Hepatic stellate cell (primary cell): ENCODE data around the gene GSE1.

Experiments used
- DNase-seq: peaks from one replicate; pipeline ENCODE4 v3.0.0; 2011; ENCODE audit warnings: low spot score

The GSE1 gene

GRCh38 chr16:85661740-85662481 is 48.8 kb downstream of the GSE1 start:
- no peak for DNase-seq

- no peak for DNase-seq
Observed at GRCh38 chr16:85662482-85662812, 49.3 kb downstream of the GSE1 start.

- DNase-seq = no peak
Observed at GRCh38 chr16:85662976-85663830, 50.1 kb downstream of the GSE1 start.

GRCh38 chr16:85663891-85664321 is 50.8 kb downstream of the GSE1 start:
- no peak for DNase-seq

GRCh38 chr16:85664580-85665372 is 51.7 kb downstream of the GSE1 start:
- no peak for DNase-seq

- DNase-seq = no peak
Observed at GRCh38 chr16:85665373-85665740, 52.2 kb downstream of the GSE1 start.

- no peak for DNase-seq
Observed at GRCh38 chr16:85665929-85666328, 52.8 kb downstream of the GSE1 start.

- no peak for DNase-seq
Observed at GRCh38 chr16:85667261-85667660, 54.1 kb downstream of the GSE1 start.

GRCh38 chr16:85667841-85668413 is 54.8 kb downstream of the GSE1 start:
- DNase-seq = no peak

GRCh38 chr16:85668676-85669424 is 55.7 kb downstream of the GSE1 start:
- no peak for DNase-seq

- no peak for DNase-seq
Observed at GRCh38 chr16:85670840-85671239, 57.7 kb downstream of the GSE1 start.

GRCh38 chr16:85673529-85674417 is 60.7 kb downstream of the GSE1 start:
- peak; percentile 29 for DNase-seq

GRCh38 chr16:85674418-85674755 is 61.3 kb downstream of the GSE1 start:
- DNase-seq = no peak

GRCh38 chr16:85674828-85675227 is 61.7 kb downstream of the GSE1 start:
- DNase-seq = no peak

GRCh38 chr16:85675251-85675874 is 62.2 kb downstream of the GSE1 start:
- DNase-seq = peak; percentile 44

- DNase-seq = no peak
Observed at GRCh38 chr16:85676466-85676865, 63.3 kb downstream of the GSE1 start.

GRCh38 chr16:85677383-85677967 is 64.4 kb downstream of the GSE1 start:
- DNase-seq = no peak

GRCh38 chr16:85678016-85678415 is 64.9 kb downstream of the GSE1 start:
- no peak for DNase-seq

- DNase-seq = no peak
Observed at GRCh38 chr16:85678821-85679220, 65.7 kb downstream of the GSE1 start.

- no peak for DNase-seq
Observed at GRCh38 chr16:85679870-85680269, 66.7 kb downstream of the GSE1 start.
